ENCODE data around the gene ERICH4. TPM values are rescaled to one million over a fixed set of nuclear protein-coding genes. Genes with fewer than 3 reads are reported as not detected.

The ERICH4 gene
- total RNA-seq, 2 experiments from 2014 or later: not detected

DNA sequence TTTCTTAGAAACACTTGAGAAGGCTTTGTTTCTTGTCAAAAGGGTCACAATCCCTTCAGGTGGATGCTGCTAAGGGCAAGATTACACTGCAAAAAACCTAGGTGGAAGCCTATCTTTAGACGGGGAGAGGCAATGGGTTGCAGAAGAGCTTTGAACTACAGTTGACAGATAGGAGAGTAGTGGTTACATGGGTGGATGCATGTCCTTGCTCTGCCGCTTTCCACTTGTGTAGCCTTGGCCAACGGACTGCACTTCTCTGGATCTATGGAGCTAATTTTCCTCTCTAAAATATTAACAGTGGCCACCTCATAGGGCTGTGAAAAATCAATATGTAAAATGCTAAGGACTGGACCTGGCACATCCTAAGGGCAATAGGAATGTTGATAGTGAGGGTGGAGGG, 44.4 kb upstream of the ERICH4 start:
- CTCF ChIA-PET: interaction anchor here (0.6 to 0.7 kb wide), 2 partner anchors 40 to 90 kb away, joined by 3 read pairs; no protein-coding TSS in a partner anchor
- ATAC-seq (no peak), DNase-seq (no peak)
- POLR2A ChIA-PET: interaction anchor here (0.7 to 2.0 kb wide), 3 partner anchors 11 to 34 kb away, joined by 3 to 9 read pairs (median 3); no protein-coding TSS in a partner anchor
- H3K36me3 Mint-ChIP-seq (ENCODE audit: low read depth): peaks cover 12% of the 10 kb centered on the region
- intact Hi-C loops (cut with micrococcal nuclease): loop anchor here (5.0 kb wide), 1 partner anchor 41 kb away; no protein-coding TSS in a partner anchor
- peaks cover 38% of the 10 kb centered on the region for H3K4me1 Mint-ChIP-seq (ENCODE audit: low read depth)
- no peaks in the 10 kb centered on the region for H3K27me3 Mint-ChIP-seq
- TF ChIP-seq, protein P1, sequence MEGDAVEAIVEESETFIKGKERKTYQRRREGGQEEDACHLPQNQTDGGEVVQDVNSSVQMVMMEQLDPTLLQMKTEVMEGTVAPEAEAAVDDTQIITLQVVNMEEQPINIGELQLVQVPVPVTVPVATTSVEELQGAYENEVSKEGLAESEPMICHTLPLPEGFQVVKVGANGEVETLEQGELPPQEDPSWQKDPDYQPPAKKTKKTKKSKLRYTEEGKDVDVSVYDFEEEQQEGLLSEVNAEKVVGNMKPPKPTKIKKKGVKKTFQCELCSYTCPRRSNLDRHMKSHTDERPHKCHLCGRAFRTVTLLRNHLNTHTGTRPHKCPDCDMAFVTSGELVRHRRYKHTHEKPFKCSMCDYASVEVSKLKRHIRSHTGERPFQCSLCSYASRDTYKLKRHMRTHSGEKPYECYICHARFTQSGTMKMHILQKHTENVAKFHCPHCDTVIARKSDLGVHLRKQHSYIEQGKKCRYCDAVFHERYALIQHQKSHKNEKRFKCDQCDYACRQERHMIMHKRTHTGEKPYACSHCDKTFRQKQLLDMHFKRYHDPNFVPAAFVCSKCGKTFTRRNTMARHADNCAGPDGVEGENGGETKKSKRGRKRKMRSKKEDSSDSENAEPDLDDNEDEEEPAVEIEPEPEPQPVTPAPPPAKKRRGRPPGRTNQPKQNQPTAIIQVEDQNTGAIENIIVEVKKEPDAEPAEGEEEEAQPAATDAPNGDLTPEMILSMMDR (IDR thresholded peaks at IDR 0.05): no peak
- H3K27ac Mint-ChIP-seq: peak overlapping the region; percentile 99
- no peaks in the 10 kb centered on the region for H3K9me3 Mint-ChIP-seq
- H3K4me3 Mint-ChIP-seq: peak overlapping the region; percentile 96

DNA sequence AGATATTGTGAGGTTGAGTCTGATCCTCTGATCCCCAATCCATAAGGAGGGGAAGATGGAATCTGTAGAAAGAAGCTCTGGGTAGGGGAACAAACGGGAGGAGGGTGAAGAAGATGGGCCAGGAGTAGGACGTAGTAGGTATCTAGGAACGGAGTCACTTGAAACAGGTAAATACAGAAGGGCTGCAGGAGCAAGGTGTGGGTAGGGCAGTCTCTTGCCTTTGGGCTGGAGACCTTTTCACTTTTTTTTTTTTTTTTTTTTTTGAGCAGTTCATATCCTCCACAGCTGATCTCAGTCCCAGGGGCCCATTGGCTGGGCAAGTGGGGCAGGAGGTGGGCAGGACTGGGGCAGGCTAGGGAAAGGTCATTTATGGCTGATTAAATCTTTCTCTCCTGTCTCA, 43.9 kb upstream of the ERICH4 start:
- H3K4me1 Mint-ChIP-seq (ENCODE audit: low read depth): peaks cover 38% of the 10 kb centered on the region
- ATAC-seq (no peak), DNase-seq (peak; percentile 38)
- peaks cover 10% of the 10 kb centered on the region for H3K36me3 Mint-ChIP-seq (ENCODE audit: low read depth)
- H3K27ac Mint-ChIP-seq: peak overlapping the region; percentile 99
- CTCF ChIA-PET: no interaction called here
- POLR2A ChIA-PET: interaction anchor here (0.6 to 2.0 kb wide), 5 partner anchors 10 to 50 kb away, joined by 3 to 9 read pairs (median 3); no protein-coding TSS in a partner anchor
- H3K9me3 Mint-ChIP-seq: no peaks in the 10 kb centered on the region
- no peaks in the 10 kb centered on the region for H3K27me3 Mint-ChIP-seq
- peak overlapping the region; percentile 96 for H3K4me3 Mint-ChIP-seq
- TF ChIP-seq, protein P1 (IDR thresholded peaks at IDR 0.05): no peak
- intact Hi-C loops (cut with micrococcal nuclease): loop anchor here (5.0 kb wide), 1 partner anchor 42 kb away; no protein-coding TSS in a partner anchor

DNA sequence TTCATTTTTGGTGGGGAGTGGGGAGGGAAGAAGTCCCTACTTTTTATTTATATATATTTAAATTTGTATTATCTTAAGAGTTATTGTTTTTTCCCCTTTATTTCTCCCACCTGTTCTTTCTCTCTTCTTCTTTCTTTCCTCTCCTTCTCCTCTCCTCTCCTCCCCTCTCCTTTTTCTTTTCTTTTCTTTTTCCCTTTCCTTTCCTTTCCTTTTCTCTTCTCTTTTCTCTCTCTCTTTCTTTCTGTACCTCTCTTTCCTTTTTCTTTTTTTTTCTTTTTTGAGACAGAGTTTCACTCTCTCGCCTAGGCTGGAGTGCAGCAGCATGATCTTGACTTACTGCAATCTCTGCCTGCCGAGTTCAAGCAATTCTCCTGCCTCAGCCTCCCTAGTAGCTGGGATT, 43.4 kb upstream of the ERICH4 start:
- CTCF ChIA-PET: interaction anchor here (0.7 kb wide), 1 partner anchor 58 kb away, joined by 3 read pairs; no protein-coding TSS in a partner anchor
- DNase-seq: no peak
- POLR2A ChIA-PET: interaction anchor here (0.6 to 2.0 kb wide), 3 partner anchors 10 to 50 kb away, joined by 3 to 9 read pairs (median 3); no protein-coding TSS in a partner anchor
- Mint-ChIP-seq H3K27me3 (no peaks in the 10 kb centered on the region), H3K4me1 (ENCODE audit: low read depth) (peaks cover 38% of the 10 kb centered on the region), H3K4me3 (peak overlapping the region; percentile 19), H3K27ac (no peak overlapping the region), H3K9me3 (no peaks in the 10 kb centered on the region), H3K36me3 (ENCODE audit: low read depth) (peaks cover 10% of the 10 kb centered on the region)
- intact Hi-C loops (cut with micrococcal nuclease): loop anchor here (5.0 kb wide), 1 partner anchor 42 kb away; no protein-coding TSS in a partner anchor
- no peak for ATAC-seq
- TF ChIP-seq, protein P1 (IDR thresholded peaks at IDR 0.05): no peak

DNA sequence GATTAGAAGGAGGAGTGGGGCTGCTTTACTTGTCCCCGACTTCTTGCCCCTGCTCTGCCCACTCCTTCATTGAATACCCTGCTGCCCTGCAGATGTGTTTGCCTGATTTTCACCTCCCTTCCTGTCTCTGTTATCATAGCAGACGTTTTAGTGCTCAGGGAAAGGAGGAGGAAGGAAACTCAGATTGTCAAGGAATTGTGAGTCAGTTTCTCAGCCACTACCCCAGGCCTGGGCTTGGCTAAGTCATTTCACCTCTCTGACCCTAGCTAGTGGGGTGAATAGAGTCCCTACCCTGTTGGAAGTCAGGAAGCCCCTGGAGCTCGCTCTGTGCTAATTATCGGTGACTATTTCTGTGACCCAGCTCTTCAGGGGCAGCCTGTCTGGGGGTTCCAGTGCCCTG, 41.5 kb upstream of the ERICH4 start:
- intact Hi-C loops (cut with micrococcal nuclease): no loop called here
- TF ChIP-seq, protein P1 (IDR thresholded peaks at IDR 0.05): no peak
- no peak overlapping the region for H3K4me3 Mint-ChIP-seq
- H3K36me3 Mint-ChIP-seq (ENCODE audit: low read depth): peaks cover 3% of the 10 kb centered on the region
- H3K4me1 Mint-ChIP-seq (ENCODE audit: low read depth): peaks cover 25% of the 10 kb centered on the region
- H3K27me3 Mint-ChIP-seq: no peaks in the 10 kb centered on the region
- DNase-seq (no peak), ATAC-seq (no peak)
- ChIA-PET CTCF (no interaction called here), POLR2A (no interaction called here)
- peak overlapping the region; percentile 38 for H3K27ac Mint-ChIP-seq
- no peaks in the 10 kb centered on the region for H3K9me3 Mint-ChIP-seq

DNA sequence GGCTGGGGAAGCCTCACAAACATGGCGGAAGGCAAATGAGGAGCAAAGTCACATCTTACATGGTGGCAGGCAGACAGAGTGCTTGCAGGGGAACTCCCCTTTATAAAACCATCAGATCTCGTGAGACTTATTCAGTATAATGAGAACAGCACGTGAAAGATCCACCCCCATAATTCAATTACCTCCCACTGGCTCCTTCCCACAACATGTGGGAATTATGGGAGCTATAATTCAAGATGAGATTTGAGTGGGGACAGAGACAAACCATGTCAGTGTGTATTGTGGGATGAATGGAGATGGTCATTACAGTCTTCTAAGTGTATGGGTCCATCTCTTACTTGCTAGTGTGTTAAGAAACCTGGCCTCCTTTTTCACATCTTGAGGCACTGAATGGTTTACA, 40.9 kb upstream of the ERICH4 start:
- ATAC-seq (no peak), DNase-seq (no peak)
- Mint-ChIP-seq H3K36me3 (ENCODE audit: low read depth) (peaks cover 4% of the 10 kb centered on the region), H3K27me3 (no peaks in the 10 kb centered on the region), H3K4me3 (no peak overlapping the region), H3K9me3 (no peaks in the 10 kb centered on the region), H3K4me1 (ENCODE audit: low read depth) (peaks cover 24% of the 10 kb centered on the region), H3K27ac (no peak overlapping the region)
- intact Hi-C loops (cut with micrococcal nuclease): no loop called here
- CTCF ChIA-PET: no interaction called here
- TF ChIP-seq, protein P1 (IDR thresholded peaks at IDR 0.05): no peak
- POLR2A ChIA-PET: interaction anchor here (0.9 to 1.2 kb wide), 2 partner anchors 466 to 709 kb away, joined by 3 to 4 read pairs; no protein-coding TSS in a partner anchor
